ENCODE results near the gene KCNA3.

KCNA3 gene

GRCh38 chr1:110674337-110675059, at the start of gene KCNA3:
KCNA3 (minus strand) TSS chr1:110674940; CDS start chr1:110674809, 131 bp downstream.
- DNase-seq, result peak; percentile 49

- DNase-seq, result no peak
Measured at GRCh38 chr1:110722807-110723206, 48.1 kb upstream of the KCNA3 start.

DNA sequence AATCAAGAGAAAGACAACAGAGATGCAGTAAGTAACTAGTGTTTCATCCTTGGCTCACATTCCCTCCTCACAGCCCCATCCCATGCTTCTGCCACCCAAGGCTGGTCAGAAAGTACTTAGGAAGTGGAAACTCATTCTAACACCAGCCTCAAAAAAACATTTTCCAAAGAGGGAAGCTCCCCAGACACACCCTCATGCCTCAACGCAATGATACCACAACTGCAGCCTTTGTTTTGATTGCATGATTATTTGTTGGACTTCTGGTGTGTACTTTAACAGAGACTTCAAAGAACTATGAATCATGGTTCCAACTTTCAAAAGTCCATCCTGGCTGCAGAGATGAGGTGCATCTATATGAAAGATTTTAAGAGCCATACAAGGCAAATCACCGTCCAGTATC, 45.2 kb upstream of the KCNA3 start:
- no peak for DNase-seq

GRCh38 chr1:110718452-110718851, 43.7 kb upstream of the KCNA3 start:
- no peak for DNase-seq

- no peak for DNase-seq
Measured at GRCh38 chr1:110717179-110717578, 42.4 kb upstream of the KCNA3 start.

DNA sequence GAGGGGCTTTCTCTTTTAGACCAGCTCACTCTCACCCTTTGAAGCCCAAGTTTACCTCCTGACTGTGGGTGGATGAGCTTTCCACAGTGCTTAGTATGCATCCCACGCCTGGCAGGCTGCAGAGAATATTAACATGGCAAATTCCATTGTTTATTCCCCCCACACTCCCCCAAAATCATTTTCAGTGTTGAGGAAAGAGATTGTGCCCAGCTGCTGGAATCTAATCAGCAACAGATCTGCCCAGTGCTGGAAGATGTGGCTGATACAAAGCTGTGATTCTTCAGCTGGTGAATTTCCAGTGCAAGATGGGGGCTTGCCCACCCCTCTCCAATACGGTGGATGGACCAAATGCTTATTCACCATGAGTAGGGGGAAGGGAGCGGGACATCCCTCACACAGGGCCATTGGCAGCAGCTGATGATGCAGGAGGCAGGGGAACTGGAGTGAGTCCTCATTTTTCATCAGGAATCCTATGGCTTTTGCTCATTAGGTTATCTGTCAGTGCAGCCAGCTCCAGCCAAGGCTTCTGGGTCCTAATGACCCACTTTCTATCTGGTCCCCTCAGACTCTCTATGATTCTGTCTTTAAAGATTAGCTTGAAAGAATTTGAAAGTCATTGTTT, 39.7 kb upstream of the KCNA3 start:
- DNase-seq, result no peak

GRCh38 chr1:110713221-110713620, 38.5 kb upstream of the KCNA3 start:
- no peak for DNase-seq

DNA sequence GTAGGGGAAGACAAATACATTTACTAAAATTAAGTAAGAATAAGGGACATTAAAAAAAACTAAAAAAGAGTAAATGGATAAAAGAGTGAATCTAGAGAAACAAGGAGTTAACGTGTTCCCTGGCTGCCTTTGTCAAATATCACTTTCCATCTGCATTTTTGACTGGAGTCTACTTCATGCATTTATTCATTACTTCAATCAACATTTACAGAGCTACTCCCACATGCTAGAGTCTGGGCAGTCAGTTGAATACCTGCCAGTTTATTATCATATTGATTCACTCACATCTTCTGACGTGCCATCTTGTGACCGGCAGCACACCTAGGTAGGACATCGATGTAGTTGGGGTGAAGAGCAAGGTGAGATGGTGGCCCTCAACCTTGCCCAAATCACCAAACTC, 35.6 kb upstream of the KCNA3 start:
- no peak for DNase-seq

GRCh38 chr1:110708974-110709440, 34.3 kb upstream of the KCNA3 start:
- DNase-seq, result peak; percentile 12

- DNase-seq, result no peak
Measured at GRCh38 chr1:110707232-110707631, 32.5 kb upstream of the KCNA3 start.

DNA sequence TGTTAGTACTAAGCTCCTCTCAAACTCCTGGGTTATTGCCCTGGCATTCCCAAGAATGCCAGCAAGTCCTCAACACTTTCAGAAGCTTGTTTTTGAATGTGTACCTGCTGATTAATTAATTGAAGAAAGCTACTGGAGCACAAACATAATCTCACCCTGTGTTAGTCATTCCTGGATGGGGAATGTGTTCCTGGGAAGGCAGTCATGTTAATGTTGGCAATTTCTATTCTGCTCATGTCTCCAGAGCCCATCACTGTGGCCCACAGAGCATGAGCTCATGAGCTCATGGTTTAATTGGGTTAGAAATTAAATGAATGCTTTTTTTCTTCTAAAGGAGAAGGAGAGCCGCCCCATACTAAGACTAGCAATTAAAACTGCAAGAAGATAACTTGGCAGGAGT, 31.9 kb upstream of the KCNA3 start:
- no peak for DNase-seq

- DNase-seq, result no peak
Measured at GRCh38 chr1:110702260-110702659, 27.5 kb upstream of the KCNA3 start.

GRCh38 chr1:110700767-110701166, 26.0 kb upstream of the KCNA3 start:
- DNase-seq, result peak; percentile 18

DNA sequence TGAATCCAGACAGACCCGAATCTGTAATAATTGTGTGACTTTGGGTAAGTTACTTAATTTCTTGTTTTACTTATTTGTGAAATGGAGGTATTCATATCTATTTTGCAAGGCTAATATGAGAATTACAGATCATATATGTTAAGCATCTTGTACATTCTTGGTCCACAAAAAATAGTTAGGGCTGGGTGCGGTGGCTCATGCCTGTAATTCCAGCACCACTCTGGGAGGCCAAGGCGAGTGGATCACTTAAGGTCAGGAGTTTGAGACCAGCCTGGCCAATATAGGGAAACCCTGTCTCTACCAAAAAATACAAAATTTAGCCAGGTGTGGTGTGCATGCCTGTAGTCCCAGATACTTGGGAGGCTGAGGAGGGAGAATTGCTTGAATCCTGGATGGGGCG, 22.9 kb upstream of the KCNA3 start:
- DNase-seq, result no peak

DNA sequence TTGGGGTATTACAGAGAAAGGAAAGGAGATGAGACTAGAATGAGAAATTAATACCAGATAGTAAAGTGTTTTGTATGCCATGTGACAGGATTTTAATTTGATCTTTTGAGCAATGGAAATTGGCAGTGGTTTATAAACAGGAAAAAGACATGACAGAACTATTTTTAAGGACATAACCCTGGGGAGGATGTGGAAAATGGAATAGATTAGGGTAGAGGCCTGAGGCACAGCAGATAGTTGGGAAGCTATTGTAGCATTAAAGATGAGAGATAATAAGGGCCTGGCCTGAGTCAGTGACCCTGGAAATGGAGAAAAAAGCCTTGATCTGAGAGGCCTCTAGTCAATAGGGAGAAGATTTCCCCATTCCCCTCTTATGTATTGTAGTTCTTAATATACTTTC, 22.1 kb upstream of the KCNA3 start:
- no peak for DNase-seq

DNA sequence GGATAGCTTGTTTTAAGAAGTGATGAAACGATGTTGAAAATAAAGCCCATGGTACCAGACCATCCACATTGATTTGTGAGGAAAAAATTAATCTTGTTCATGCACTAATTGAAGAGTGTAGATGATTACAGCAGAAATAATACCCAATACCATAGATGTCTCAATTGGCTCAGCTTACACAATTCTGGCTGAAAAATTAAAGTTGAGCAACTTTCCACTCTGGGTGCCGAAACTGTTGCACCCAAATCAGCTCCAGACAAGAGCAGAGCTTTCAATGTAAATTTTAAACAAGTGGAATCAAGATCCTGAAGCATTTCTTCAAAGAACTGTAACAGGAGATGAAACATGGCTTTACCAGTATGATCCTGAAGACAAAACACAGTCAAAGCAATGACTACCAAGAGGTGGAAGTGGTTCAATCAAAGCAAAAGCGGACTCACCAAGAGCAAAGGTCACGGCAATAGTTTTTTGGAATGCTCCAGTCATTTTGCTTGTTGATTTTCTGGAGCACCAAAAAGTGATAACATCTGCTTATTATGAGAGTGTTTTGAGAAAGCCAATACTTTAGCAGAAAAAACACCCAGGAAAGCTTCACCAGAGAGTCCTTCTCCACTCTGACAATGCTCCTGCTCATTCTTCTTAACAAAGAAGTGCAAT, 16.1 kb upstream of the KCNA3 start:
- DNase-seq, result no peak

GRCh38 chr1:110689868-110690267, 15.1 kb upstream of the KCNA3 start:
- DNase-seq, result no peak

- DNase-seq, result no peak
Measured at GRCh38 chr1:110688514-110688913, 13.8 kb upstream of the KCNA3 start.

DNA sequence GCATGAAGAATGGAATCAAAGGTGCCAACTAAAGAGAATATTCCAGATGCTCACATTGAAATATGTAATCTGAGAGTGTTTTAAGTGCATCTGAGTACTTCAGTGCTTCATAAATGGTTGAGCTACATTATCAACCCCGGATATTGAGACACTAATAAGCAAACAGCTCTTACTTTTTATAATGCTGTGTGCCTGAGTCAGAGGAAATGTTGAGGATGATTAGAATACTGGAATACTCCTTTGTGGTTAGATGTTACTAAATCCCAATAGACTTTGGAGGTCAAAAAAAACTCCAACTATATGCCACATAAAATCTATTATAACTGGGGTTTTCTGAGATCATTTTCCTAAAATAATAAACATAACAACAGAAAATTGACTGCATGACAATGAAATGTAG, 12.5 kb upstream of the KCNA3 start:
- peak; percentile 39 for DNase-seq

GRCh38 chr1:110686188-110686587, 11.4 kb upstream of the KCNA3 start:
- no peak for DNase-seq

DNA sequence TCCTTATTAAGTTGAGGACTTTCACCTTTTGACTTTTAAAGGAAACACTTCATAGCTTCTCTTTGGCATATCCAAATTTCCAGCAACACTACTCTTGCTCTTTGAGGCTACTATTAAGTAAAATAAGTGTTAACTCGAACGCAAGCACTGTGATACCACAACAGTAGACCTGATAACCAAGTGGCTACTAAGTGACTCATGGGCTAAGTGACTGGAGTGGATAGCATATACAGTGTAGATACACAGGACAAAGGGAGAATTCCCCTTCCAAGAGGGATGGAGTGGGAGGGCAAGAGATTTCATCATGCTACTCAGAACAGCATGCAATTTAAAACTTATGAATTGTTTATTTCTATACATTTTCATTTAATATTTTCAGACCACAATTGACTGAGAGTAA, 9.8 kb upstream of the KCNA3 start:
- DNase-seq, result no peak

DNA sequence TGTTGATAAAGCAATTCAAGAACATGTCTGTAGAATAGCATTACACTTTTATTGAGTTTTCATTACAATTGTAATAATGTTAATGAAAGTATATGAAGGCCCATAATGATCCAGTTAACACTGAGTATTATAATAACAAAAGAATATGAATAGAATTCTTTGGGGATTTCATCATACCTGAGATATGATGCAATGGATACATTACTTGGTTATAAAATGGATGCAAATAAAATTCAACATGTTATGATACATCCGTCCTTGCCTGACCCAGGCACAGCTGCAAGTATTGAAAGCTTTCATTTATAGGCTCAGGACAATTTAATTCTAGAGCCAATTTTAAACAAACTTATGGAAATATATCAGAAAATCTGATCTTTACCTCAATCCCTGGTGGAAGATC, 8.2 kb upstream of the KCNA3 start:
- DNase-seq, result no peak

- DNase-seq, result no peak
Measured at GRCh38 chr1:110680036-110680735, 5.4 kb upstream of the KCNA3 start.

DNA sequence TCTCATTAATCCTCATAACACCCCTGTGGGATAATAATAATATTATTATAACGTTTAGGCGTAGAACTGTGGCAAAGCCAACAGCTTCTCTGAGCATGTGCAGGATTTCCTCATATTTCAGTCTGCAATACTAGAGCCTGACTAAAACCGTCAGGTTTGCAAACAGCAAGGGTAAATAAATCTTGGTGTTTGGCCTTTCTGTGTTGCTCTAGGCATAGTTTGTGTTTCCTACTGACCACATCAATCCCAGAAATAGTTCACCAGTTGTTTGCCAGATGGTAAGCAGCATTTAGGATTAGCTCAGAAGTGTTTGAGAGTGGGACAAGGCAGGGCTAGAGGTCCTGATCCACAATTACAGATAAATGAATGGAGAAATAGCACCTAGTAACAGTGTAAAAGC, 2.8 kb upstream of the KCNA3 start:
- no peak for DNase-seq

All from NCI-H2171 treated with DMSO at 0.1 percent for 48 hours (cell line).